K562 (cell line): ENCODE measurements around the gene DYNC2I2.

Source experiments
- ATF2 ChIP-seq: sonication (generic); formaldehyde crosslinking; IDR thresholded peaks from 2 replicates; pipeline ENCODE4 v1.8.1; 2022; ENCODE audit warnings: missing genetic modification reagents
- JUN ChIP-seq, 2 experiments: sonication (generic) in 1 of 2; formaldehyde crosslinking in 1 of 2; IDR thresholded peaks; 2 replicates each; pipeline versions ENCODE4 v1.6.1 to v1.8.0; 2012 to 2022; ENCODE audit warnings: borderline replicate concordance in 2 of 2, mild to moderate bottlenecking in 2 of 2, improper control_type of control experiment in 1 of 2, low read depth in 1 of 2, low read length in 1 of 2, missing genetic modification reagents in 1 of 2
- MTA2 ChIP-seq: fragments of 450-650 bp; IDR thresholded peaks from 2 replicates; pipeline ENCODE4 v1.6.1; 2016; ENCODE audit warnings: low read depth
- POLR2A ChIP-seq: fragments of 450-650 bp; conservative IDR thresholded peaks from 2 replicates; pipeline ENCODE4 v1.6.1; 2016
- STAT5B ChIP-seq: fragments of 250-450 bp; sonication (Bioruptor Pico); IDR thresholded peaks from 2 replicates; pipeline ENCODE4 v1.8.0; 2021; ENCODE audit warnings: mild to moderate bottlenecking, inconsistent platforms
- TAF1 ChIP-seq: IDR thresholded peaks from 2 replicates; pipeline ENCODE4 v1.6.1; 2011; ENCODE audit warnings: mild to moderate bottlenecking, low read length, moderate library complexity; ENCODE audit not compliant: insufficient read depth, control insufficient read depth, severe bottlenecking; ENCODE audit errors: extremely low read depth
- WHSC1 ChIP-seq: IDR thresholded peaks from one replicate; pipeline ENCODE4 v1.6.1; 2012; ENCODE audit warnings: low read length, control low read depth, inconsistent platforms
- ZNF431 ChIP-seq: sonication (generic); formaldehyde crosslinking; IDR thresholded peaks from 2 replicates; pipeline ENCODE4 v1.8.0; 2022; ENCODE audit warnings: mild to moderate bottlenecking, missing genetic modification reagents
- ZNF444 ChIP-seq: fragments of 250-450 bp; sonication (Bioruptor Pico); IDR thresholded peaks from 2 replicates; pipeline ENCODE4 v1.4.0; 2020; ENCODE audit warnings: mild to moderate bottlenecking, moderate library complexity
- TF ChIP-seq, protein P1 (sequence below): sonication (generic); formaldehyde crosslinking; IDR thresholded peaks from 2 replicates; pipeline ENCODE4 v1.9.0; 2022; ENCODE audit warnings: mild to moderate bottlenecking, missing genetic modification reagents
- TF ChIP-seq, protein P2 (sequence below): fragments of 450-650 bp; conservative IDR thresholded peaks from 2 replicates; pipeline ENCODE4 v1.6.1; 2016; ENCODE audit warnings: missing genetic modification characterization, low read depth, mild to moderate bottlenecking, missing compliant biosample characterization, moderate library complexity

- TF ChIP-seq TAF1 (peak; percentile 54), MTA2 (no peak), ZNF444 (CRISPR knock-in tag) (no peak), STAT5B (no peak), POLR2A (peak; percentile 75), JUN (IDR thresholded peaks at IDR 0.05; ENCODE audit: borderline replicate concordance, low read depth, low read length) (no peak), JUN (CRISPR knock-in tag; IDR thresholded peaks at IDR 0.05; ENCODE audit: borderline replicate concordance) (0 out of 2 replicates have a peak, but pooled peaks have one; percentile 72), ATF2 (CRISPR knock-in tag) (no peak), ZNF431 (no peak), WHSC1 (no peak)
- TF ChIP-seq, protein P1, sequence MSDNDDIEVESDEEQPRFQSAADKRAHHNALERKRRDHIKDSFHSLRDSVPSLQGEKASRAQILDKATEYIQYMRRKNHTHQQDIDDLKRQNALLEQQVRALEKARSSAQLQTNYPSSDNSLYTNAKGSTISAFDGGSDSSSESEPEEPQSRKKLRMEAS (CRISPR knock-in tag) = peak; percentile 59
- TF ChIP-seq, protein P2, sequence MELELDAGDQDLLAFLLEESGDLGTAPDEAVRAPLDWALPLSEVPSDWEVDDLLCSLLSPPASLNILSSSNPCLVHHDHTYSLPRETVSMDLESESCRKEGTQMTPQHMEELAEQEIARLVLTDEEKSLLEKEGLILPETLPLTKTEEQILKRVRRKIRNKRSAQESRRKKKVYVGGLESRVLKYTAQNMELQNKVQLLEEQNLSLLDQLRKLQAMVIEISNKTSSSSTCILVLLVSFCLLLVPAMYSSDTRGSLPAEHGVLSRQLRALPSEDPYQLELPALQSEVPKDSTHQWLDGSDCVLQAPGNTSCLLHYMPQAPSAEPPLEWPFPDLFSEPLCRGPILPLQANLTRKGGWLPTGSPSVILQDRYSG (tag) = no peak
Observed at GRCh38 chr9:128702445-128702948, 45.9 kb upstream of the DYNC2I2 start, which contains the start of gene PKN3.
